Forelimb muscle (tissue), 1 donor: ENCODE measurements around the gene KAT6B. TPM values are rescaled to one million over a fixed set of nuclear protein-coding genes. Genes with fewer than 3 reads are reported as not detected.

Experiments
- DNase-seq: peaks from one replicate; pipeline ENCODE4 v3.0.0-alpha.2; 2013; ENCODE audit warnings: low read depth
- polyA plus RNA-seq: library from polyadenylated mRNA; unstranded; fragments of 120-200 nt; gene quantifications from one replicate; pipeline ENCODE4 v1.2.1, GENCODE V29; 2013; ENCODE audit not compliant: insufficient read length

The KAT6B gene
- polyA plus RNA-seq, 1 donor = 17.2 TPM

GRCh38 chr10:74921744-74922143 lies 95.3 kb downstream of the KAT6B start:
- DNase-seq = no peak

GRCh38 chr10:74922921-74923320 lies 96.5 kb downstream of the KAT6B start:
- DNase-seq = no peak

GRCh38 chr10:74923556-74923955 lies 97.2 kb downstream of the KAT6B start:
- no peak for DNase-seq

- DNase-seq = no peak
Observed at GRCh38 chr10:74924251-74924963, 98.0 kb downstream of the KAT6B start.

GRCh38 chr10:74925291-74925690 lies 98.9 kb downstream of the KAT6B start:
- DNase-seq = no peak

- DNase-seq = no peak
Observed at GRCh38 chr10:74925708-74926107, 99.3 kb downstream of the KAT6B start.

- no peak for DNase-seq
Observed at GRCh38 chr10:74926791-74927585, 100.6 kb downstream of the KAT6B start.

- no peak for DNase-seq
Observed at GRCh38 chr10:74927701-74928100, 101.3 kb downstream of the KAT6B start.

GRCh38 chr10:74928742-74929191 lies 102.4 kb downstream of the KAT6B start:
- no peak for DNase-seq

GRCh38 chr10:74929197-74929596 lies 102.8 kb downstream of the KAT6B start:
- DNase-seq = no peak

GRCh38 chr10:74930965-74931364 lies 104.6 kb downstream of the KAT6B start:
- DNase-seq = no peak

GRCh38 chr10:74932648-74933047 lies 106.2 kb downstream of the KAT6B start:
- DNase-seq = no peak

- DNase-seq = no peak
Observed at GRCh38 chr10:74934100-74934812, 107.9 kb downstream of the KAT6B start.

- DNase-seq = no peak
Observed at GRCh38 chr10:74936577-74937265, 110.3 kb downstream of the KAT6B start.

GRCh38 chr10:74937266-74937856 lies 111.0 kb downstream of the KAT6B start:
- no peak for DNase-seq

- no peak for DNase-seq
Observed at GRCh38 chr10:74944205-74944604, 117.8 kb downstream of the KAT6B start.

- DNase-seq = no peak
Observed at GRCh38 chr10:74947781-74948401, 121.5 kb downstream of the KAT6B start.

GRCh38 chr10:74949034-74949832 lies 122.8 kb downstream of the KAT6B start:
- no peak for DNase-seq

GRCh38 chr10:74949843-74950765 lies 123.7 kb downstream of the KAT6B start:
- no peak for DNase-seq
